ENCODE measurements around the gene ERMARD.

Gene ERMARD

GRCh38 chr6:169783971-169784820 lies 32.8 kb downstream of the ERMARD start:
- no peak for DNase-seq

DNA sequence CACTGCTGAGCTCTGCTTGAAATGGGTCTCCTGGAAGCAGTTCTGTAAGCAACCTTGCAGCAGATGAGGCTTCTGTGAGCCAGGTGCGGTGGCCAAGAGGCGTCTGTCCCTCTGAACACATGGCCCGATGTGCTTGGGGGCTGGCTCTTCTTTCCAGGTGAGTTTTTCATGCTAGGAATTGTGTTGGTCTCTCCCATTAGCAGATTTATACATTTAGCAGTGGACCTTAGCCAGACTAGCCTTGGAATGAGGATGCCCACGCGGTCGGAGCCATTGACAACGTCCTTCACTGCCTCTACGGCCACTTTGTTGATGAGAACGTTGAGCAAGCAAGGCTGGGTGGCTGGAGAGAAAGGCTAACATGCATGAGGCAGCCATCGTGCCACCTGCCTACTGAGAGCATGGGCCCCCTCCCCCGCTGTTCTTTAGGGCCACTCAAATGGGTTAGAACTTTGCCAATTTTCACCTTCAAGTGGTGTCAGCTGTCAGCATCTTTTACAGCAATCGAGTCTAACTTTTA lies 33.5 kb downstream of the ERMARD start:
- no peak for DNase-seq

DNA sequence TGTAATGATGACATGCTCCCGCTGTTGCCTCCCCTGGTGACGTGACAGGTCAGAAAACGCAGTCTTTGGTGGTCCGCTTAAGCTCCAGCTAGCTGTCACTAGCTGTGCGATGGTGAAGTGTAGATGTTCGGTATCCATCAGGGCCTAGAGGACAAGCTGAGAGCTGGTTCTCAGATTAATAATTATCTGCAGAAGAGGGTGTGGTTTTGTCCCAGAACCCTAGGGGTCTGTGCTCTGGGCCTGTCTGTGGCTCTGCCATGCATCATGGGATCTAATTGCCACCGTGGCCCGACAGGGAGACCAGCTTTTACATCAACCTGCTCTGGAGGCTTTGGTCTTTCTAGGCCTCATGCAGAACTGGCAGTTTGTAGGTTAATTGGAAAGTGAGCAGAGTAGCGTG lies 34.1 kb downstream of the ERMARD start:
- no peak for DNase-seq

GRCh38 chr6:169786349-169786748 lies 34.9 kb downstream of the ERMARD start:
- no peak for DNase-seq

DNA sequence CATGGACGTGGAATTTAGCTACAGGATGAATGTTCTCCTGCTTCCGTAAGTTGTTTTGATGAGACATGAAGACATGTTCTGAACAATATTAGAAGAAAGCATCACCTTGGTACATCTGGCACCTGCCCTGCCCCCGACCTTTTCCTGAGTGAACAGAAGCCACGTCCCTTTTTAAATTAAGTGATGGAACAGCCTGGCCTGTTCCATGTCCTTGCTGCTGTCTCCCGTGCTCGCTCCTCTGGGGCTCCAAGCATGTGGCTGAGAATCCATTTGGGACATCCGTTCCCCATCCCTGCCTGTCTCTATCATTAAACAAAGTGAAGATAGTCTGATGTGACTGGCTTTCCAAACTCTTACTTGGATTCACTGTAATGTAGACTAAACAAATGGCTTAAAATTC lies 36.4 kb downstream of the ERMARD start:
- no peak for DNase-seq

- no peak for DNase-seq
Measured at GRCh38 chr6:169788809-169789145, 37.4 kb downstream of the ERMARD start.

DNA sequence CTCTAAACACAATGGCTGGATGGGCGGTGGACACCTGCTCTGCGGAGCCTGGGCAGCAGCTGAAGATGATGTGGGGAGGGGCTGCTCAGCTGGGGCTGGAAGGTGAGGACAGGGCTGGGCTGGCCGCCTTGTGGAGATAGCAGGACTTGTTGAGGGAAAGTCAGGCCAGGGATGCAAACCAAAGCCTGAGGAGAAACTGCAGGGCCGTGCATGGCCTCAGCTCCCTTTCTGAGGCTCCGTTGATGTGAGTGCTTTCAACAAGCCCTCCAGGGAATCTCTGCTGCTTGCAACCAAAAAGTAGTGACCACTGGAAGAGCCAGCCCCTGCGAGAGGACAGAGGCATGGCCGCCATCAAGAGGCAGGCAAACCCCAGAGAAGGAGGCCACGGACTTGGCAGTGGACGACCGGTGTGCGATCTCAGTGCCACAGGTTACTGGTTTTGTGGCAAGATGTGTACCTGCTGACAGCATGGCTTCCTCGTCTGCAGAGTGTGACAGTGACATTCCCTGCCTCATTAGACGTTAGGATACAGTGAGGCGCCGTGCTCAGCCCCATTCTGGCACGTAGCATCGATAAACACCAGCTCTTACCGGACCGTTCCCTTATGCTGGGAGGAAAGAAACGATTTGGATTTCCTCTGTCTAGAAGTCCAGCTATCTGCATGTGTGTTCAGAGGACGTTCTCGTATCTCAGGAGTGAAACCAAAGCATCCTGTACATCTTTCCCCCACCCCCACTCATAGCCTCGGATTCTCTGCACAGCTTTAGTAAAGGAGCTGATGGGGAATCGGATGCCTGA lies 37.9 kb downstream of the ERMARD start:
- DNase-seq, result peak; percentile 71

GRCh38 chr6:169789944-169790927 lies 38.8 kb downstream of the ERMARD start:
- DNase-seq, result peak; percentile 93

DNA sequence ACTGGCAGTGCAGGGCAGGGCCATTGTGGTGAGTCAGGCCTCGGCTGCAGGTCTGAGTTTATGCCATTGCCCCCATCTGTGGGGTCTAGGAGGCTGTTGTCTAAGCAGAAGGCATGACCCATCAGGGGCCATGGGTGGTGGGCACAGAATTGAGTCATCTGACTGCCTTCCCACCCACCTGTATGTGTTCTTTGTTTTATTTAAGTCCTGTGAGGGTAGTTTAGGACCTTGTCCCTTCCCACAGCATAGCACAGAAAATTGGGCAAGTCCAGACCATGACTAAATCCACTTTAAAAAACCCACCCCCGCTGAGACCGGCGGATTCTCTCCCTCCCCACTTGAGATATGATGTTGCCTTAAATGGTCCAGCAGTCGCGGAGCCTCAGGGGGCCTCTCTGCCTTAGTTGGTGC lies 40.3 kb downstream of the ERMARD start:
- DNase-seq, result peak; percentile 20

DNA sequence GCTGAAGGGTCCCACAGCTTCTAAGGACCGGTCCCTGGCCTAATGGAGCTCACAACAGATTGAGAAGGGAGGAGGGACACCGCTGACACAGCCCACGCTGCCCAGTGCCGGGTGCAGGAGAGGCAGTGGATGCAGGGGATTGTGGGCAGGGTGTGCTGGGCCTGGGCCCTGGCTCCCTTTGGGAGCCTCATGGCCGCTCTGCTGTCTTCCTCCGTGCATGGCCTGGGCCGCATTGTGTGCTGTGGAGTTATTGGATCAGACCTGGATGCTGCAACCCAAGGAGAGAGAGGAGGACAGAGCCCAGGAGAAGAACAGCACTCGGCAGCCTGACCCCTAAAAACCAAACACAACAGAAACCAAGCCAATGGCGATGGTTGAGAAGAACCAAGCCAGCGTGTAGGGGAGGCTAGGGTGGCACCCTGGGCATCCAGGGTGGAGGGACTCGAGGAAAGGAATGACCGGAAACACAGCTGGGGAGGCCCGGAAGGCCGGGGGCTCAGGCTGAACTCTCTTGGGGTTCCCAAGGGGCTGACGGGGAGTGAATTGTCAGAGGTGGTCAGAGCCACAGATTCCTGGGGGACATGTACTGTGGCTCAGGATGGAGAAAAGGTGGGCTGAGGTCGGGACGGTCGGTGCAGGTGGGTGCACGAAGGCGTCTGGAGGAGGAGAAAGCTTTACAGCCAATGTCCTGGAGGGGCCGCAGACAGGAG lies 41.0 kb downstream of the ERMARD start:
- no peak for DNase-seq

GRCh38 chr6:169793408-169793807 lies 42.0 kb downstream of the ERMARD start:
- peak; percentile 67 for DNase-seq

DNA sequence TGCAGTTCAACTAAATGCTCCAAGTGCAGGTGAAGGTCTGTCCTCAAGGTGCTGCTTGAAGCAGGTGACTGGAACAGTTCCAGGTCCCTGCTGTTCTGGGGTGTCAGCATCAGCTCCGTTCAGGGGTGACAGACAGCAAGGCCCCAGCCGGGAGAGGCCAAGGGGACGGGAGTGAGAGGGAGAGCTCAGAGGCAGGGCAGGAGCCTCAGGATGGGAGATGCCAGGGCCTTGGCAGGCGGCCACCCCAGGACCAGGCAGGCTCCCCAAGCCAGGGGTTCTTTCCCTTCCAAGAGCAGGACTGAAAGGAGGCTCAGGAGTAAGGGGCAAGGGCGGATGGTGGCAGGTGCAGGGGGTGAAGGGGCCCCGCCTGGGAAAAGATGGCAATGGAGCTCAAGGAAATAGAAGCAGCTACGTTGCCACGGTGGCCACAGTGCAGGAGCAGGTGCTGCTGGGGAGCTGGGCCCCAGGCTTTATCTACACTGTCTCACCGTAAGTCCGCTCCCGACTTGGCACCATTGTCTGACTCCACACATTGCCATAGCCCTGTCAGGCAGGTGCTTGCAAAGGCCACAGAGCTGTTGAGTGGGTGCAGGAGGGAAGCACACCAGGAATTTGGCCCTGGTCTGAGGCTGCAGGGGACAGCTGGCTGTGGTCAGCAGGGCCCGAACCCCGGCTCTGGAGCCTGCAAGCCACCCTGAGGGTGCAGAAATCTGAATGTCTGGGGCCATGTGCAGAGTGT lies 43.1 kb downstream of the ERMARD start:
- DNase-seq, result peak; percentile 21

GRCh38 chr6:169795196-169795595 lies 43.8 kb downstream of the ERMARD start:
- DNase-seq, result peak; percentile 29

- DNase-seq, result peak; percentile 26
Measured at GRCh38 chr6:169798764-169799473, 47.5 kb downstream of the ERMARD start.

DNA sequence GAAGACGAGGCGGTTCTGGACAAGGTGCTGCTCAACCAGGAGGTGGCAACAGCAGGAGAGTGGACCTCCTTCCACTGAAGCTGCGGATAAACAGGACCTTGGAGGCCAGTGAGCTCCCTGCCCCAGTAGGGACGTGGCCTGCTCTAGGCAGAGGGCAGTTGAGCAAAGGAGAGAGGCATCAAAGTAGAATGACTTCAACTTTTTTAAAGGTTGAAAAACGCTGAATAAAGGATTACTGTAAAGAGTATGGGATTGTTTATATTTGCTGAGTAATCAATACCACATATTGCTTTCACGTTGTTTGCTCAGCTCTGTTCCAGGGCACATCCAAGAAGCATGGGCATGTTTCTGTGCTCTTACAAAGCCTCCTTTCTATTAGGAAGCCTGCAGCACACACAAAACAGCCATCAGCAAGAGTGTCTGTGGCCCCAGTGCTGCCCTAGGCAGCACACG lies 48.1 kb downstream of the ERMARD start:
- DNase-seq, result peak; percentile 36

DNA sequence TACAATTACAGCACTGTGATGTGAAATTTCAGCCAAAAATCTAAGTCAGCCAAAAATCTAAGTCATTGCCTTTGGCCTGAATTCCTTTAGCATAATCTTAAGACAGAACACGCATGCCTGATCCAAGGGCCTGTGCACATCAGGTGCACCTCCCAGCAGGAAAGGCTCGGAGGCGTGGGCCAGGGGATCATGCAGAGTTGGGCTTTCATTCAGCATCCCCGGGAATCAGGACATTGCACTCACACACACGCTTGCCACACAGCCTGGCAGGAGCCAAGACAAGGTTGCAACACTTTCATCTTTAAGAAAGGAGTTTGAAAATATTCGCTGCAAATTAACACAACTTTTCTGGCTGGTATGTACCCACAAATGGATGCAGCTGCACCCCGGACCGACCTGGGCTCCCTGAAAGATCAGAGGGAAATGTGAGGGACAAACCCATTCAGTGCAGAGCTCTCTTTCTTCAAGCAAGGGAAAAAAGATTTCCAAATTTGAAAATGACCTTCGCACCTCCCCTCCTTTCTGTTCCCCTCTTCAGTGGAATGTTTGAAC lies 48.8 kb downstream of the ERMARD start:
- DNase-seq, result peak; percentile 44

DNA sequence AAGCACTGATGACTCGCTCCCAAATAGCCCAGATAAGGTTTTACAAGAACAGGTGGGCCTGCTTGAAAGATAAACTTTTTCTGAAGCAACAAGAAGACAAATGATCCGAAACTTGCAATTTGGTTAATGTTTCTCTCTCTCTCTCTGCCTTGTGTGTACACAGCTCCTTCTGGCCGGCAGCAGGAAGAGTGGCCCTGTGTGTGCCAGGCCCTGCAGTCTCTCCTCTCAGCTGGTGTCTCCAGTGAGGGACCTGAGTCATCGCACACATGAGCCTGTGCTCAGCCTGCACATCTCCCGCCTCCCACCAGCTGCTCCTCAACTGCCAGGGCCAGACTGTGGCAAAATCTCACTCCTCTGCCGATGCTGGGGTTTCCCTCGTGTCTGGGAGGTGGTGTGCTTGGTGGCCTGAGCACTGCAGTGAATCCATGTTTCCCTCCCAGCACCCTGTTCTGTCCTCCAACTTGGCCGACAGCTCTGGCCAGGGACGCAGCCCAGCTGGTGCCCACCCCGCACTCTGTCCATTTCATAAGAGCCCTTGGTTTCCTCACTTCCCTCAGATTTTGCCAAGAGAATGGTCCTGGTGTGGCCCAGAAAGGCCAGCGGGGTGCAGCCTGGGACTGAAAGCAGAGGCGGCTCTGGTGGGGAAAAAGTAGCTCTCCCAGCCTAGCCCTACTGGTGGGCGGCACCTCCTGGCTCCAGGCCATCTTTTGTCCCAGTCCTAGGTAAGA lies 49.4 kb downstream of the ERMARD start:
- DNase-seq, result peak; percentile 95

DNA sequence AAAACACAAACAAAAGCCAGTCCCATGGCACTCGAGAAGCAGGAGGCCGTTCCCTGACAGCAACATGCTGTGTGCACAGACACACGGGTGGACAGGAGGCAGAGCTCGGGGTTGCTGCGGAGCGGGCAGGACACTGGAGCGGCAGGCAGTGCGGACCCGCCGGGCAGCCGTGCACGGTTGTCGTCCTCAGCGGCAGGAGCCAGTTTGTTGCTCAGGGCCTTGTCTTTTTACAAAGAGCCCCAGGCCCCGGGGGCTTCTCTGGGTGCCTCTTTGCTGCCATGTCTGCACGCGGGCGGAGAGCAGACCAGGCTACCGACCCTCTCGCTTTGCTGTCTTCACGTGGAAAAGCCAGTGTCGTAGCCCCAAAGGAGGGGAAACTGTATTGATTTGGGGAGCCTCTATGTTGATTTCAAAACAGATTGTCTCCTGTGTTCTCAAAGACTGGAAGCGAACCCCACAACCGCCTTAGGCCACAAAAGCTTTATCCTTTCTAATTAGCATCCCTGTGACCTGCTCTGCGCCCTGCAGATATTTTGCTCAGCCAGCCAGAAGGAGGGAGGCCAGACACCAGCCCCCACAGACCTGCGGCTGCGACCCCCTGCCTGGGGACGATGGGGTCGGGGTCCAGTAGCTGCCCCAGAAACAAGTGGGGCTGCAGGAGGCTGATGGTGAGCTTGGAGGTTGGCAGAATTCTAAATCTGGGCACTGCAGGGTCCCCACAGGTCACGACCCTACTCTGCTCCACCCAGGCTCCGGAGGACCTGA lies 50.2 kb downstream of the ERMARD start:
- no peak for DNase-seq

GRCh38 chr6:169802790-169803189 lies 51.4 kb downstream of the ERMARD start:
- no peak for DNase-seq

Measured in NCI-H69 (cell line).